ENCODE data around the gene MT1X.

The MT1X gene

DNA sequence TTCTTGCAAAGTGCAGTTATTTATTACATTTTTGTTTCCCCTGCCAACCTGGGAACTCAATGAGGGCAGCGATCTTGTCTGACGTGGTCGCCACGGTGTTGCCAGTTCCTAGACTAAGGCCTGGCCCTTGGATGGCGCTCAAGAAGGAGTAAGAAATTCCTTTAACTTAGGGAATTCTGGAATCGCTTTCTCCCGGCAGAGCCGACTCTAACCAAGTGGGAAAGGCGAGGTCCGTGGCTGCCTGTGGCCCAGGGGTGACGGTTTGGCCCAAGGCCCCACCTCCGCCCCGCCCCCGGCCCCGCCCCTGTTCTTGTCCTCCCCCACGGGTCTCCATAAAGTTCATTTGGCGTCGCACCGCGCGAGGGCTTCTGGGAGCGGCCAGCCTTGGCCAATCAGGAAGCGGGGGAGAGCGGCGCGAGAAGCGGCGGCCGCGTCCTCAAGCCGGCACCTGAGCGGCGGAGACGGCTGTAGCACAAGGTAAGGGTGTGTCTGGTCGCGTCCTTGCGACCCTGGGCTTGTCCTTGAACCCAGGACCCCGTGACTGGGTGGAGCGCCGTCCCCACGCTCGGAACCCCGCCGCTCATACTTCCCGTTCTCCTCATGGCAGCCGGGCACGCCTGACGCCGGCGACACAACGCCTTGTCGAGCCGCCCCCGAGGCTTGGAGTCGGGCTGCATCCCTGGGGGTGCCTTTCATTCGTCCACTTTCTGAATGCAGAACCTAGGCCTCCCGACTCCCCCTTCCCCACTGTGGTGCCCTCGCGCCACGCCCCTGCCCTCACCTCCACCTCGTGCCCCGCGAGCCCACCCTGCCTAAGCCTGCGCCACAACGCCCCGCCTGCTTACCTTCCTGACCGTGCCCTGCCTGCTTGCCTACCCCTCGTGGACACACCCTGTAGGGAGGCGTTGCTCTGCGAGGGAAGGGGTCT, 47.7 kb downstream of the MT1X start, which contains the start of gene NUP93 (continued):
- TF ChIP-seq, protein P1, sequence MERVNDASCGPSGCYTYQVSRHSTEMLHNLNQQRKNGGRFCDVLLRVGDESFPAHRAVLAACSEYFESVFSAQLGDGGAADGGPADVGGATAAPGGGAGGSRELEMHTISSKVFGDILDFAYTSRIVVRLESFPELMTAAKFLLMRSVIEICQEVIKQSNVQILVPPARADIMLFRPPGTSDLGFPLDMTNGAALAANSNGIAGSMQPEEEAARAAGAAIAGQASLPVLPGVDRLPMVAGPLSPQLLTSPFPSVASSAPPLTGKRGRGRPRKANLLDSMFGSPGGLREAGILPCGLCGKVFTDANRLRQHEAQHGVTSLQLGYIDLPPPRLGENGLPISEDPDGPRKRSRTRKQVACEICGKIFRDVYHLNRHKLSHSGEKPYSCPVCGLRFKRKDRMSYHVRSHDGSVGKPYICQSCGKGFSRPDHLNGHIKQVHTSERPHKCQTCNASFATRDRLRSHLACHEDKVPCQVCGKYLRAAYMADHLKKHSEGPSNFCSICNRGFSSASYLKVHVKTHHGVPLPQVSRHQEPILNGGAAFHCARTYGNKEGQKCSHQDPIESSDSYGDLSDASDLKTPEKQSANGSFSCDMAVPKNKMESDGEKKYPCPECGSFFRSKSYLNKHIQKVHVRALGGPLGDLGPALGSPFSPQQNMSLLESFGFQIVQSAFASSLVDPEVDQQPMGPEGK (tag by site-specific recombination; IDR thresholded peaks at IDR 0.05), result peak; percentile 44
- TF ChIP-seq ZNF433 (tag by site-specific recombination; IDR thresholded peaks at IDR 0.05; ENCODE audit: low read depth) (no peak), ZIC2 (tag by site-specific recombination; IDR thresholded peaks at IDR 0.05) (no peak), ZNF449 (tag by site-specific recombination; IDR thresholded peaks at IDR 0.05) (no peak; the same call in 1 of the 2 replicates), ZNF223 (tag by site-specific recombination; IDR thresholded peaks at IDR 0.05) (no peak), ZNF48 (tag by site-specific recombination; IDR thresholded peaks at IDR 0.05) (no peak), ZNF660 (tag by site-specific recombination; IDR thresholded peaks at IDR 0.05) (peak; percentile 30; the same call in 1 of the 2 replicates), INSM2 (tag by site-specific recombination; IDR thresholded peaks at IDR 0.05) (no peak), ZNF311 (tag by site-specific recombination; IDR thresholded peaks at IDR 0.05; ENCODE audit: borderline replicate concordance) (no peak), MYNN (tag by site-specific recombination; IDR thresholded peaks at IDR 0.05; ENCODE audit: borderline replicate concordance) (no peak), ZBTB17 (tag by site-specific recombination; IDR thresholded peaks at IDR 0.05) (0 out of 2 replicates have a peak, but pooled peaks have one; percentile 16), KLF7 (tag by site-specific recombination; IDR thresholded peaks at IDR 0.05; ENCODE audit: borderline replicate concordance) (peak; percentile 67; the same call in 1 of the 2 replicates), ZNF146 (tag by site-specific recombination; IDR thresholded peaks at IDR 0.05) (no peak), ZBTB20 (tag by site-specific recombination; IDR thresholded peaks at IDR 0.05) (peak; percentile 40), ZNF704 (tag by site-specific recombination; IDR thresholded peaks at IDR 0.05) (0 out of 2 replicates have a peak, but pooled peaks have one; percentile 61), ZNF837 (tag by site-specific recombination; IDR thresholded peaks at IDR 0.05) (0 out of 2 replicates have a peak, but pooled peaks have one; percentile 31), ZNF600 (tag by site-specific recombination; IDR thresholded peaks at IDR 0.05) (peak; percentile 72), ZNF133 (tag by site-specific recombination; IDR thresholded peaks at IDR 0.05) (0 out of 2 replicates have a peak, but pooled peaks have one; percentile 15), ZBTB44 (tag by site-specific recombination; IDR thresholded peaks at IDR 0.05) (0 out of 2 replicates have a peak, but pooled peaks have one; percentile 7), ZNF629 (tag by site-specific recombination; IDR thresholded peaks at IDR 0.05) (no peak)
- TF ChIP-seq, protein P2, sequence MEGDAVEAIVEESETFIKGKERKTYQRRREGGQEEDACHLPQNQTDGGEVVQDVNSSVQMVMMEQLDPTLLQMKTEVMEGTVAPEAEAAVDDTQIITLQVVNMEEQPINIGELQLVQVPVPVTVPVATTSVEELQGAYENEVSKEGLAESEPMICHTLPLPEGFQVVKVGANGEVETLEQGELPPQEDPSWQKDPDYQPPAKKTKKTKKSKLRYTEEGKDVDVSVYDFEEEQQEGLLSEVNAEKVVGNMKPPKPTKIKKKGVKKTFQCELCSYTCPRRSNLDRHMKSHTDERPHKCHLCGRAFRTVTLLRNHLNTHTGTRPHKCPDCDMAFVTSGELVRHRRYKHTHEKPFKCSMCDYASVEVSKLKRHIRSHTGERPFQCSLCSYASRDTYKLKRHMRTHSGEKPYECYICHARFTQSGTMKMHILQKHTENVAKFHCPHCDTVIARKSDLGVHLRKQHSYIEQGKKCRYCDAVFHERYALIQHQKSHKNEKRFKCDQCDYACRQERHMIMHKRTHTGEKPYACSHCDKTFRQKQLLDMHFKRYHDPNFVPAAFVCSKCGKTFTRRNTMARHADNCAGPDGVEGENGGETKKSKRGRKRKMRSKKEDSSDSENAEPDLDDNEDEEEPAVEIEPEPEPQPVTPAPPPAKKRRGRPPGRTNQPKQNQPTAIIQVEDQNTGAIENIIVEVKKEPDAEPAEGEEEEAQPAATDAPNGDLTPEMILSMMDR (tag by site-specific recombination; IDR thresholded peaks at IDR 0.05), result peak; percentile 24; the same call in 1 of the 2 replicates
- TF ChIP-seq, protein P3, sequence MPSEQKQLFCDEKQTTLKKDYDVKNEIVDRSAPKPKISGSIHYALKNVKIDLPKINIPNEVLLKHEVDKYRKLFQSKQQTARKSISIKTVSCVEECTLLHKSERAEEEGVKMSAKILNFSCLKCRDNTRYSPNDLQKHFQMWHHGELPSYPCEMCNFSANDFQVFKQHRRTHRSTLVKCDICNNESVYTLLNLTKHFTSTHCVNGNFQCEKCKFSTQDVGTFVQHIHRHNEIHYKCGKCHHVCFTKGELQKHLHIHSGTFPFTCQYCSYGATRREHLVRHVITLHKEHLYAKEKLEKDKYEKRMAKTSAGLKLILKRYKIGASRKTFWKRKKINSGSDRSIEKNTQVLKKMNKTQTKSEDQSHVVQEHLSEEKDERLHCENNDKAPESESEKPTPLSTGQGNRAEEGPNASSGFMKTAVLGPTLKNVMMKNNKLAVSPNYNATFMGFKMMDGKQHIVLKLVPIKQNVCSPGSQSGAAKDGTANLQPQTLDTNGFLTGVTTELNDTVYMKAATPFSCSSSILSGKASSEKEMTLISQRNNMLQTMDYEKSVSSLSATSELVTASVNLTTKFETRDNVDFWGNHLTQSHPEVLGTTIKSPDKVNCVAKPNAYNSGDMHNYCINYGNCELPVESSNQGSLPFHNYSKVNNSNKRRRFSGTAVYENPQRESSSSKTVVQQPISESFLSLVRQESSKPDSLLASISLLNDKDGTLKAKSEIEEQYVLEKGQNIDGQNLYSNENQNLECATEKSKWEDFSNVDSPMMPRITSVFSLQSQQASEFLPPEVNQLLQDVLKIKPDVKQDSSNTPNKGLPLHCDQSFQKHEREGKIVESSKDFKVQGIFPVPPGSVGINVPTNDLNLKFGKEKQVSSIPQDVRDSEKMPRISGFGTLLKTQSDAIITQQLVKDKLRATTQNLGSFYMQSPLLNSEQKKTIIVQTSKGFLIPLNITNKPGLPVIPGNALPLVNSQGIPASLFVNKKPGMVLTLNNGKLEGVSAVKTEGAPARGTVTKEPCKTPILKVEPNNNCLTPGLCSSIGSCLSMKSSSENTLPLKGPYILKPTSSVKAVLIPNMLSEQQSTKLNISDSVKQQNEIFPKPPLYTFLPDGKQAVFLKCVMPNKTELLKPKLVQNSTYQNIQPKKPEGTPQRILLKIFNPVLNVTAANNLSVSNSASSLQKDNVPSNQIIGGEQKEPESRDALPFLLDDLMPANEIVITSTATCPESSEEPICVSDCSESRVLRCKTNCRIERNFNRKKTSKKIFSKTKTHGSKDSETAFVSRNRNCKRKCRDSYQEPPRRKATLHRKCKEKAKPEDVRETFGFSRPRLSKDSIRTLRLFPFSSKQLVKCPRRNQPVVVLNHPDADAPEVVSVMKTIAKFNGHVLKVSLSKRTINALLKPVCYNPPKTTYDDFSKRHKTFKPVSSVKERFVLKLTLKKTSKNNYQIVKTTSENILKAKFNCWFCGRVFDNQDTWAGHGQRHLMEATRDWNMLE (tag by site-specific recombination; conservative IDR thresholded peaks at IDR 0.05; ENCODE audit: low read depth), result no peak
